MG63 (cell line): ENCODE measurements around the gene IL32. TPM values are rescaled to one million over a fixed set of nuclear protein-coding genes. Genes with fewer than 3 reads are reported as not detected.

ENCODE experiments used
- DNase-seq: peaks from one replicate; pipeline ENCODE4 v3.0.0-alpha.2; 2020
- H3K27me3 ChIP-seq: fragments of 250-450 bp; sonication (Bioruptor Pico); 2 replicates; pipeline ENCODE4 v1.5.1; 2020; ENCODE audit warnings: mild to moderate bottlenecking, moderate library complexity
- H3K36me3 ChIP-seq: fragments of 250-450 bp; sonication (Bioruptor Pico); 2 replicates; pipeline ENCODE4 v1.5.1; 2020; ENCODE audit warnings: mild to moderate bottlenecking, moderate library complexity
- H3K4me3 ChIP-seq: fragments of 250-450 bp; sonication (Bioruptor Pico); 2 replicates; pipeline ENCODE4 v1.5.1; 2020; ENCODE audit warnings: mild to moderate bottlenecking, moderate library complexity
- H3K9me3 ChIP-seq: fragments of 250-450 bp; sonication (Bioruptor Pico); 2 replicates; pipeline ENCODE4 v1.5.1; 2020; ENCODE audit warnings: mild to moderate bottlenecking, moderate library complexity
- total RNA-seq: library from RNA; depleted of rRNA; stranded (reverse); fragments of >200 nt; shearing (Covaris generic); gene quantifications from 2 replicates; pipeline ENCODE4 v1.2.3, GENCODE V29; 2014; ENCODE audit warnings: low replicate concordance

The IL32 gene
- total RNA-seq, 1 experiment from 2014 or later, result 11.5 TPM

DNA sequence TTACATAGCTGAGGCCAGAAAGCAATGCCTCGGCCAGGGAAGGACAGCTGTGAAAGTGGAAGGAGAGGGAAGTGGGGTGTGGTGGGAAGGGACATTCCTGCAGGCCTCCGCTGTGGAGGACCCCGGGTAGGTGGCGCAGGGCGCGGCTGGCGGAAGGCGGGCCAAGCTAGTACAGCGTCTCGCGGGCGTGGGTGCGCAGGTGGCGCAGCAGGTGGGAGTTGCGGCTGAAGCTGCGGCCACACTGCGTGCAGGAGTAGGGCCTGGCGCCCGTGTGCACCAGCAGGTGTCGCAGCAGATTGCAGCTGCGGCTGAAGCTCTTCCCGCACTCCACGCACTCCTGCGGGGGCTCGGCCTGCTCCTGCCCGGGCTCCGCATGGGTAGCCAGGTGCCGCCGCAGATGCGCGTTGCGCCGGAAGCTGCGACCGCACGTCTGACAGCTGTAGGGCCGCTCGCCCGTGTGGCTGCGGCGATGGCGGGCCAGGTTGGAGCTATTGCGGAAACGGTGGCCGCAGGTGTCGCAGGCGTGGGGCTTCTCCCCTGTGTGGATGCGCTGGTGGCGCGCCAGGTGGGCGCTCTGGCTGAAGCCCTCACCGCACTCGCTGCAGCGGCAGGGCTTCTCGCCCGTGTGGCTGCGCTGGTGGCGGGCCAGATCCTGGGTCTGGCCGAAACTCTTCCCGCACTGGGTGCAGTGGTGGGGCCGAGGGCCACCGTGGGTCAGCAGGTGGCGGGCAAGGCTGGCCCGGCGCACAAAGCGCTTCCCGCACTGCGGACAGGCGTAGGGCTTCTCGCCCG is 23.7 kb downstream of the IL32 start:
- Histone ChIP-seq H3K27me3 (no peaks in the 10 kb centered on the region; the same call in 1 of the 2 replicates), H3K9me3 (no peaks in the 10 kb centered on the region), H3K36me3 (no peaks in the 10 kb centered on the region), H3K4me3 (no peak overlapping the region)
- no peak for DNase-seq

DNA sequence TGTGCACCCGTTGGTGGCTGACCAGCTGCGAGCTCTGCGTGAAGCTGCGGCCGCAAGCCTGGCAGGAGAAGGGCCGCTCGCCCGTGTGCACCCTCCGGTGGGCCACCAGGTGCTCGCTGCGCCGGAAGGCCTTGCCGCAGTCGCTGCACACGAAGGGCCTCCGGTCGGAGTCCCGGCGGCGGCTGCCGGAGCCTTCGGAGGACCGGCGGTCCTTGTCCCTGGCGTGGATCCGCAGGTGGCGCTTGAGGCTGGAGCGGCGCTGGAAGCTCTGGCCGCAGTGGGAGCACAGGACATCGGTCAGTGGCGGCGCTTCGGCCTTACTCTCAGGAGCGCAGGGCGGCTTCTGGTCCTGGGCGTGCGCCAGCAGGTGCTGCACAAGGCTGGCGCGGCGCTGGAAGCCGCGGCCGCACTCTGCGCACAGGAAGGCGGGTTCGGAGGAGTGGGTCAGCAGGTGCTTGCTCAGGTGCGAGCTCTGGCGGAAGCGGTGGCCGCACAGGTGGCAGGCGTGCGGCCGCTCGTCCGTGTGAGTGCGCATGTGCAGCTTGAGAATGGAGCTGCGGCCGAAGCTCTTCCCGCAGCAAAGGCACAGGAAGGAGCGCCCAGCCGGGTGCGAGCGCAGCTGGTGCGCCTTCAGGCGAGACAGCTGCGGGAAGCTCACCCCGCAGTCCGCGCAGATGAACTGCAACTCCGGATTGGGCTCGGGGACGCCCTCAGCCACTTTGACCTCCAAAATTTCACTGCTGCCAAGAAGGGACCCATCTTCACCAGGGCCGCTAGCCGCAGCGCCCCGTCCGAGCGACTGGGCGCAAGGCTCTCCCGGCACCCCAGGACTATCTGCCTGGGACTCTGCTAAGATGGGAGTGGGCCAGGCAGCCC is 24.5 kb downstream of the IL32 start:
- no peaks in the 10 kb centered on the region for H3K36me3 ChIP-seq
- DNase-seq, result no peak
- H3K4me3 ChIP-seq, result no peak overlapping the region
- H3K27me3 ChIP-seq, result no peaks in the 10 kb centered on the region; the same call in 1 of the 2 replicates
- no peaks in the 10 kb centered on the region for H3K9me3 ChIP-seq

DNA sequence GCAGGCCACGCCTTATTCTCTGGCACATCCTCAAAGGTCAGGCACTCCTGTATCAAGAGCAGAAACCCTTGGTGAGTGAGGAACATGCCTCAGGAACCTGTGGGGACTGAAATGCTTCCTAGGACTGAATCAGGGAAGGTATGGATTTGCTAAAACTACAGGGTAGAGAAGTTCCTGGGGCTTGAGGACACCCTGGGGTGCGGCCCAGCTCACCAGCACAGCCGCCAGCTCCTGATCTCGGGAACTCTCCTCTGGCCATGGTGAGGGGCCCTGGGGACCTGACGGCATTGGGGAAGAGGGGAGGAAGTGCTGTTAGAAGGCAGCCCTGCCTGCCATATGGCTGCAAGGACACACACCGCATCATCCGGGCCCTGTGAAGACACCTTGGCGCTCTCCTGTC is 26.1 kb downstream of the IL32 start:
- Histone ChIP-seq H3K27me3 (no peaks in the 10 kb centered on the region; the same call in 1 of the 2 replicates), H3K9me3 (no peaks in the 10 kb centered on the region), H3K4me3 (no peak overlapping the region), H3K36me3 (no peaks in the 10 kb centered on the region)
- no peak for DNase-seq

DNA sequence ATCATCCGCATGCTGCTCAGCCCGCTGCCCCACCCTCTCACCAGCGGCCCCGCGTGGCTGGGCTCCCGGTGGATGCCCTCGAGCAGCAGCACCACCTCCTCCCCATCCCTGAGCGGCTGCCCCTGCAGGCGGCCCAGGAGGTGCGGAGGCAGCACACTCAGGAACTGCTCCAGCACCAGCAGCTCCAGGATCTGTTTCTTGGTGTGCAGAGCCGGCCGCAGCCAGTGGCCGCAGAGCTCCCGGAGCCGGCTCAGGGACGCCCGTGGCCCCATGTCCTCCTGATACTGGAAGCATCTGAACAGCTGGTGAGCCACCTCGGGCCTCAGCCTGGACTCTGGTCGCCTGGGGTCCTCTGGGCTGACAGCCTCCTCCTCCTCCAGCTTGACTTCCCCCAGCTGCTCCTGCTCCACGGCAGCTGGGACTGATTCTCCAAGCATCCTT is 27.1 kb downstream of the IL32 start:
- H3K4me3 ChIP-seq, result no peak overlapping the region
- H3K9me3 ChIP-seq, result no peaks in the 10 kb centered on the region
- H3K36me3 ChIP-seq, result no peaks in the 10 kb centered on the region
- no peak for DNase-seq
- no peaks in the 10 kb centered on the region; the same call in 1 of the 2 replicates for H3K27me3 ChIP-seq

DNA sequence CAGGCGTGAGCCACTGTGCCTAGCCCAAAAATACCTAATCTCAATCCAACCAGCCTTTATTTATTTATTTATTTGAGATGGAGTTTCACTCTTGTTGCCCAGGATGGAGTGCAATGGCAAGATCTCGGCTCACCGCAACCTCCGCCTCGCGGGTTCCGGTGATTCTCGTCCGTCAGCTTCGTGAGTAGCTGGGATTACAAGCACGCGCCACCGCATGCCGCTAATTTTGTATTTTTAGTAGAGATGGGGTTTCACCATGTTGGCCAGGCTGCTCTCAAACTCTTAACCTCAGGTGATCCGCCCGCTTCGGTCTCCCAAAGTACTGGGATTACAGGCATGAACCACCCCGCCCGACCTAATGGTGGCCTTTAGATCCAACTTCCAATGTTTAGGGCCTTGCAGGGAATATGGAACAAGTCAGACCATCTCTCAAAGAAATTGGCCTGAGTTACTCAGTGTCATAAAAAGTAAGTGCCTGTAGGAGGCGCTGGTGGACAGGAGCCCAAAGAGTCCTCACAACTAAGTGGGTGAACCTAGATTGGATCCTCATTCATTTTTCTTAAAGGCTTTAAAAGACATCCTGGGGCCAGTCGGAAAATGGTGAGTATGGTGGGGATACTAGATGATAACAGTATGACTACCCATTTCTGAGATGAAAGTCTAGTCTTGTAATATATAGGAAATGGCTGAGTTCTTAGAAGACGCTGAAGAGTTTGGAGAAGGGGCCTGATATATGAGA is 29.0 kb downstream of the IL32 start:
- Histone ChIP-seq H3K4me3 (no peak overlapping the region), H3K9me3 (no peaks in the 10 kb centered on the region), H3K36me3 (no peaks in the 10 kb centered on the region), H3K27me3 (no peaks in the 10 kb centered on the region; the same call in 1 of the 2 replicates)
- DNase-seq, result peak; percentile 12

DNA sequence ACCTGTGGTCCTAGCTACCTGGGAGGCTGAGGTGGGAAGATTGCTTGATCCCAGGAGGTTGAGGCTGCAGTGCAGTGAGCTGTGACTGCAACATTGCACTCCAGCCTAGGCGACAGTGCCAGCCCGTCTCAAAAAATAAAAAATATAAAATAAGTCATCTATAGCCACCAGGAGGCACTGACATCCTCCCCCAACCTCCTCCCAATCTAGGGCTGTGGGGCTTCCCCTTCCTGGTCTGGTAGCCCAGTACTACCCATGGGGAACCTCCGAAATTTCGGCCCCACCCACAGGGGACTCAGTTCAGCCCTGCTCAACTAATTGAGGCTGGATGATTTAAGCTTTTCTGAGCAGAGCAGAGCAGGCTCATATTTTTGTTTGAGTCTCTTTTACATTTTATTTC is 30.4 kb downstream of the IL32 start:
- Histone ChIP-seq H3K9me3 (no peaks in the 10 kb centered on the region), H3K36me3 (no peaks in the 10 kb centered on the region), H3K4me3 (no peak overlapping the region), H3K27me3 (no peaks in the 10 kb centered on the region; the same call in 1 of the 2 replicates)
- DNase-seq, result no peak

DNA sequence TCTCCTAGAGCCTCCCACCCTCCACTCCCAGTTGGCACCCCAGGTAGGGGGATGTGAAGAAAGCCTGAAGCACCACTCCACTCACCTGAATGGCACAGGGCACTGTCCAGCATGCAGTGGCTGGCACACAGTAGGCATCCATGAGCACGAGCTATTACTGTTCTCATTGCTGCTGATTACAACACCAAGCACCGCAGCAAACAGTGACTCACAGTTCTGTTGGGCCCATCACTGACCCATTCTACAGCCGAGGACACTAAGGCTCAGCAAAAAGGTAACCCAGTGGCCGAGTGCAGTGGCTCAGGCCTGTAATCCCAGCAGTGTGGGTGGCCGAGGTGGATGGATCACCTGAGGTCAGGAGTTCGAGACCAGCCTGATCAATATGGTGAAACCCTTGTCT is 30.9 kb downstream of the IL32 start:
- Histone ChIP-seq H3K27me3 (no peaks in the 10 kb centered on the region; the same call in 1 of the 2 replicates), H3K36me3 (no peaks in the 10 kb centered on the region), H3K4me3 (no peak overlapping the region), H3K9me3 (no peaks in the 10 kb centered on the region)
- no peak for DNase-seq

DNA sequence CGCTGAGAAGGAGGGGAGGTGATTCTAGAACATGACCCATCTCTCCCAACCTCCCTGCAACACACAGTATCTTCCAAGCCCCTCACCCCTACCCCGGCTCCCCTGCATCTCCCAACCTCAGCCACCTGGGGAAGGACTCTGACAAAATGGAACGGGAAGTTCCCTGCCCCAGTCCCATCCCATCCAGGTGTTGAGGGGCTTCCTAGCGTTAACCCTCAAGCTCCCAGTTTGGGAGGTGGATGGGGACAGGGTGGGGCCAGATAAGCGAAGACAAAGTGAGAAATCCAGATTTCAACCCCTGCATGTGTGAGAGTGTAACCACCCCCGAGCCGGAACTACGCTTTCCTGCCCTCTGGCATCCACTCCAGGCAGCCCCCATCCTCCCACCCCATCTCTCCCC is 31.8 kb downstream of the IL32 start:
- Histone ChIP-seq H3K27me3 (no peaks in the 10 kb centered on the region; the same call in 1 of the 2 replicates), H3K4me3 (no peak overlapping the region), H3K36me3 (no peaks in the 10 kb centered on the region), H3K9me3 (no peaks in the 10 kb centered on the region)
- DNase-seq, result no peak

DNA sequence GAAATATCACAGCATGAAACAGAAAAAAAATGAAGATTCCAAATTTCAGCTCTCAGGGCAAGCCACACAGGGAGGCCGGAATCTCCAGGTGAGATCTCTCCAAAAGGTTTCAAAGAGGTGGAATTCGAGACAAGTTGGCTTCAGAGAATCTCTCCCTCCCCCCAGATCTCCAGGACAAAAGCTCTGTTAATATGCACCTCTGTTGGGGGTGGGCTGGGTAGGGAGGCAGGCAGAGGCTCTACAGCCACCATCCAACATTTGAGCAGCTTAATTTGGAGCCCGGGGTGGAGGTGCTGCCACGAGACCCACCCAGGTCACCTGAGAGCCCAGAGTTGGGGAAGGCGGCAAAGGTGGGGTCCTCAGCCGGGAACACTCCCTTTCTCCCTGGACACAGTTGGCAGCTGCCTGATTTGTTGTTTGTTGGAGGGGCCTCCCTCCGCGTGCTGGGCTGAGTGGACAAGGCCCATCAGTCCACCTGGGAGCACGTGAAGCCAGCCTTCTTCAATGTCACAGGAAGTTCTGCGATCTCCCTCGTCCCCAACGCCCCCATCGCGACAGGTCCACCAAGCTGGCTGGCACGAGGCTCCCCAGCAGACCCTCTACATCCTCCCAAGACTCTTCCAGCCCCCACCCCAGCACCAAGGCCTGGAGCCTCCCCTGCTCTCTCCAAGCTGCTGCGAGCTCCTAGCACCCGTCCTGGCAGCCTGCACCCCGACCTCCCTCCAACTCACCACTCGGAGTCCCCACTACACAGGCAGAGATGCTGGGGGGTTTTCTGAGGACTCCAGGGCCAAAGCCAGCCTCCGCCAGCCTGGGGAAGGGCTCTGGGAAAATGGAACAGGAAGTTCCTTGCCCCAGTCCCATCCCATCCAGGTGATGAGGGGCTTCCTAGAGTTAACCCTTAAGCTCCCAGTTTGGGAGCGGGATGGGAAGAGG is 33.3 kb downstream of the IL32 start, which contains the start of gene ZSCAN10:
ZSCAN10 (minus strand) TSS at position 836 of the 936 bp plus-strand sequence. CDS start 6,357 bp downstream, outside the sequence.
- Histone ChIP-seq H3K9me3 (no peaks in the 10 kb centered on the region), H3K27me3 (no peaks in the 10 kb centered on the region), H3K4me3 (no peak within 1 kb of the TSS), H3K36me3 (no peaks in the 10 kb centered on the region)
- no peak for DNase-seq

DNA sequence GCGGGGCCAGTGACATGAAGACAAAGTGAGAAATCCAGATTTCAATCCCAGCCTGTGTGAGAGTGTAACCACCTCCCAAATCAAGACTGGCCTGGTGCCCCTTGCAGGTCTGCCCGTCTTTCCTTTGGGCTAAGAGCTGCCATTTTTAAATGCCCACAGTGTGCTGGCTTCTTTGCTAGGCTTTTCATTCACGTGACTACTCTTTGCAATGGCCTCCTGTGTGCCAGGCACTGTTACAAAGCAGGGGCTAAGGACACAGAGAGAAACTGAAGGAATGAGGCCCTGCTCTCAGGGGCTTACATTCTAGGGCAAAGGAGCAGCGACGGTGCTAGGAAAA is 33.9 kb downstream of the IL32 start:
- Histone ChIP-seq H3K4me3 (no peak overlapping the region), H3K27me3 (no peaks in the 10 kb centered on the region), H3K9me3 (no peaks in the 10 kb centered on the region), H3K36me3 (no peaks in the 10 kb centered on the region)
- DNase-seq, result no peak

DNA sequence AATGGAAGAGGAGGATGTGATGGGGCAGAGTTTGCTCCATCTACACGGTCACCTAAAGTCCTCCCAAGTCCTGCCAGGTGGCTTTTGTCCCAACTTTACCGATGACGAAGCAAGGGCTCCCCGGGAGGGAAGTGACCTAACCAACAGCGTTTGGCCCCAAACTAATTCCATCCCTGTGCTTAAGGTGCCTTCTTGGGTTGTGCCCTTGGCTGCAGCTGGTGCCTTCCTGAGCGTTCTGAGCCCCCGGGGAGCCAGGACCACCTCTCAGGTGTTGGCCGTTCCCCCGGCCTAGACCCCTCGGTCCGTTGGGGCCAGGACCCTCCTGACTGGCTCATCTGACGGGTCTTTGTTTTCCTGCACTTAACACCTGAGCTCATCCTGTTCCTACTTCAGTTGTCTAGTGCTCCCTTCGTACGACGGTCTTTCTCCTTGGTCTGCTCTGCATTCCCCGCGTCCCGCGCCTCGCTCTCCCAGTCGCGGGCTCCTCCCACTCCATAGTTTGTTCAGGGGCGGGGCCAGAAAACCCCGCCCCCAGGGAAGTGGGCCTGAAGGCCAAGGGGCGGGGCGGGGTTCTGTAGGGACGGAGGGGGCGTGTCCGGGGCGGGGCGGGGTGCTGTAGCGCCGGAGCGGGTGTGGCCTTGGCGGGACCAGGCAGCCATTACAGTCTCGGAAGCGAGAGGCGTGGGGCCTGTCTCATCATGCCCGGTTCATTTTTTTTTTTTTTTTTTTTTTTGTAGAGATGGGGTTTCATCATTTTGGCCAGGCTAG is 34.5 kb downstream of the IL32 start:
- H3K9me3 ChIP-seq, result no peaks in the 10 kb centered on the region
- H3K4me3 ChIP-seq, result peak overlapping the region; percentile 11; the same call in 1 of the 2 replicates

DNA sequence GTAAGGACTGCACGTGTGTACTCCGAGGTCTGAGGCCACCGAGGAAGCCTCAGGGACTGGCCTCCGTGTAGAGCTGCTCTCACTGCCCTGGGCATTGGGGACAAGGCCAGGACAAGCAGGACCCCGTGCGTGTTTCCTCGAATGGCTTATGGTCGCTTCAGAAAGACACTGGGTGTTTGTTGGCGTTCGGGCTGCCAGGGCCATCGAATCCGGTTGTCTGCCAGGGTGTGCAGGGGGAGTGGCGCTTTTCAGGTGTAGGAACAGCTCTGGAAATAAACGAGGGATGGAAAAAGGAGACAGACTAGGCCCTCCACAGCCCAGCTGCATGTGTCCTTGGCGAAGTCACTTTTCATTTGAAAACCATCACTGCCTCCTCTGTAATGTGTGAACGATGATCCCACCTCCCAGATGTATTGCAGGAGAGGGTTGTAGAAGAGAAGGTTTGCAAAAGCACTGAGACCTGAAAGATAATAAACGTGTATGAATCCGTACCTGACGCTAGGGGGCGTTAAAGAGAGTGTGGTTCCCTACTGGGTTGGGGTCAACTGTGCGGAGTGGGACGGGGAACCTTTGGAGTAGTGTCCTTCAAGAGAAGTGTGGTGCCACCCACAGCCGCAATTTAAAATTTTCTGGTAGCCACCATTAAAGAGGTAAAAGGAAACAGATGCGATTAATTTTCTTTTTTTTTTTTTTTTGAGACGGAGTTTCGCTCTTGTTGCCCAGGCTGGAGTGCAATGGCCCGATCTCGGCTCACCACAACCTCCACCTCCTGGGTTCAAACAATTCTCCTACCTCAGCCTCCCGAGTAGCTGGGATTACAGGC is 35.8 kb downstream of the IL32 start:
- Histone ChIP-seq H3K9me3 (no peaks in the 10 kb centered on the region), H3K27me3 (no peaks in the 10 kb centered on the region), H3K36me3 (no peaks in the 10 kb centered on the region), H3K4me3 (no peak overlapping the region; the same call in 1 of the 2 replicates)
- DNase-seq, result no peak

More for the DNA sequence above, 34.5 kb downstream of the IL32 start:
- peak; percentile 91 for DNase-seq
- Histone ChIP-seq H3K27me3 (no peaks in the 10 kb centered on the region), H3K36me3 (no peaks in the 10 kb centered on the region)

DNA sequence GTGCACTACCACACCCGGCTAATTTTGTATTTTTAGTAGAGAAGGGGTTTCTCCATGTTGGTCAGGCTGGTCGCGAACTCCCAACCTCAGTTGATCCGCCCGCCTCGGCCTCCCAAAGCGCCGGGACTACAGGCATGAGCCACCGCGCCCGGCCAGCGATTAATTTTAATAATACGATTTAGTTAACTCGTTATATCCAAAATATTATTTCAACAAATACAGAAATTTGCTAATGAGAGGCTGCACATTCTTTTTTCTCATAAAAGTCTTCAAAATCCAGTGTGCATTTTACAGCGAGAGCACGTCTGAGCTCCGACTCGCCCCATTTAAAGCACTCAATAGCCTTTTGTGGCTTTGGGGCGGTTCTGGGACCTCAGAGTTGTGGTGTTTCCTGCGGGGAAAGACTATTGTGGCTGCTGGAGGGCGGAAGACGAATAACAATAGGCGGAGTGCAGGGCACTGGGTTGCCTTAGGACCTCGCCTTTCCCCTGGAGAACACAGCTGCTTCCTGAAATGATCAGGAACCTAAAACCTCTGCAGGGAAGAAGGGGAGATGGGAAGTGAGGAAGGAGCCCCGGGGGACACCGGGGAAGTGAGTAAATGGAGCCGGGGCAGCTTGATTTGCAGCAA is 36.5 kb downstream of the IL32 start:
- H3K27me3 ChIP-seq, result no peaks in the 10 kb centered on the region
- no peaks in the 10 kb centered on the region for H3K9me3 ChIP-seq
- no peak for DNase-seq
- no peaks in the 10 kb centered on the region for H3K36me3 ChIP-seq
- H3K4me3 ChIP-seq, result no peak overlapping the region
